NCI-H526 treated with DMSO at 0.1 percent for 48 hours (cell line): ENCODE results near the gene AMPD2.
"Not testable (repeated sequence)": the region's sequence is repeated elsewhere in the genome, so short reads cannot be mapped to it uniquely, and the experiment has no call there.

Source experiments
- DNase-seq: peaks from one replicate; lab custom pipeline; 2025; lab: John Stamatoyannopoulos, UW

AMPD2 gene

DNA sequence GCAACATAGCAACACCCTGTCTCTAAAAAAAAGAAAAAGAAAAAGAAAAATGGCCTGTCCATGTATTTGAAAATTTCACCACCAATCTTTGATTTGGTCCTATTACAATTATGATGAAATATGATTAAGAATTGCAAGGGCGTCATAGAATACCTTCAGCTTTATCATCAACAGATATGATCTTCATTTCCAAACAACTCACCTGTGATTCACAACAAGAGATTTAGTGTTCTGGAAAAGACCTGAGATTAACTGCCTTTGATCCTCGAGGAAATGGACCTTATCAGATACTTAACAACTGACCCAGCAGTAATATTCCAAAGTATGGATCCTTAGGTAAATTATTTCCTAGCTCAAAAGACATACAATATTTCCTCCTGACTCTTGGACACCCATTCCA lies 32.8 kb downstream of the AMPD2 start:
- no peak for DNase-seq

DNA sequence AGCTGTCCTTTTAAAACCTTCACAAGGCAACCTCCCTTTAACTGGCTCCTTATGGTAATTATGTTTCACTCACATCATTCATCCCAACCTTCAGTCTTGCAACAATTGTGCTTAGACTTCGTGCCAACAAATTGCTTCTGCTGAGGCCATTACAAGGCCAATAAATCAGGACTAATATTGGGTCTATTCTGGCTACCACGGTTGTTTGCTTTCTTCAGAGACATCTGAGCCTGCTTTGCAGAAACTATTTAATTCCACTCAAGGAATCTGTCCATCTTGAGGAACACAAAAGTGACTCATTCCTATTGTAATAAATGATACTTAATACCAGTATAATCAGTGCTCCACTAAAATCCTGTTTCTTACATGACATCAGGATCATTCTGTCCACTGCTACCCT lies 33.7 kb downstream of the AMPD2 start:
- no peak for DNase-seq

DNA sequence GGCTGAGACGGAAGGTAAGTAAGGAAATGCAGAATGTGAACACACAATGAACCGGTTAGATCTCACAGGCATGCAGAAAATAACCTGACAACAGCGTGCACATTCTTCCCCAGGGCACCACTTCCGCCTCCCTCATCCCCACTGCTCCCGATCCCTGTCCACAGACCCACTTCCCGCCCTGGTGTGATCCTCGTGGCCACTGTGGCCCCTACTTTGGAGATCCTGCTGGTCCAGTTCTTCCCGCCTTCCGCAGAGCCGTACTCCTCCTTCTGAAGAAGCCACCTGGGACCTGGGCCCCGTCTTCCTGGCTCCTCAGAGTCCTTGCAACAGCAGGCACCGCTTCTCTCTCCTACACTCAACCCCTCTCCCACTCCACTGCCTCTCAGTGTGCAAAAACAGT lies 34.9 kb downstream of the AMPD2 start:
- DNase-seq: no peak

DNA sequence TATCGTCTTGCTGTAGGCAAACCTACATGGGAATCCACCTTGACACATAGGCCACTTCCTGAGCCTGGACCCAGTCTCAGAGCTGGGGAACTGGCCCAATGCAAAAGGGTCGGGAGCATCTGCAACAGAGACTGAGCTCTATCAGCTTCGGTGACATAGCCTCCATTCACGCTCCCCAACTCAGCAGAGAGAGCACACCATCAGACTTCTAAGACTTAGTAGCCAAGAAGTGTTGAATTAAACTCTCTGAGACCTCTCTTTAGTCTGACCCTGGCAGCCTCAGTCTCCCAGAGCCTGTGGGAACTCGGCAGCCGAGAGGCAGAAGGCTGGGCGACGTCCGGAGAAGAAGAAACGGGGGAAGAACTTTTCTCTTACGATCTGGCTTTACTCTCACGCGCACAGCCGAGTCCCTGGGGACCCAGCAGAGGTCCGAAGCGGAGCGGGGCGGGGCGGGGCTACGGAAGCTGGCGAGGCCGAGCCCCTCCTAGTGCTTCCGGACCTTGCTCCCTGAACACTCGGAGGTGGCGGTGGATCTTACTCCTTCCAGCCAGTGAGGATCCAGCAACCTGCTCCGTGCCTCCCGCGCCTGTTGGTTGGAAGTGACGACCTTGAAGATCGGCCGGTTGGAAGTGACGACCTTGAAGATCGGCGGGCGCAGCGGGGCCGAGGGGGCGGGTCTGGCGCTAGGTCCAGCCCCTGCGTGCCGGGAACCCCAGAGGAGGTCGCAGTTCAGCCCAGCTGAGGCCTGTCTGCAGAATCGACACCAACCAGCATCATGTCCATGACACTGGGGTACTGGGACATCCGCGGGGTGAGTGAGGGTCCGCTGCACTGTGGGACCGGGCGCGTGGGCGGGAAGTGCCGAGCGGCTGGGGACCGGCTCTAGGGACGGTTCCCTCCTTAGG lies 36.2 kb downstream of the AMPD2 start, which contains the start of gene GSTM4:
GSTM4 (plus strand) TSS at position 485 of the 905 bp plus-strand sequence; CDS start at position 776, 291 bp downstream.
- peak; percentile 52 for DNase-seq

DNA sequence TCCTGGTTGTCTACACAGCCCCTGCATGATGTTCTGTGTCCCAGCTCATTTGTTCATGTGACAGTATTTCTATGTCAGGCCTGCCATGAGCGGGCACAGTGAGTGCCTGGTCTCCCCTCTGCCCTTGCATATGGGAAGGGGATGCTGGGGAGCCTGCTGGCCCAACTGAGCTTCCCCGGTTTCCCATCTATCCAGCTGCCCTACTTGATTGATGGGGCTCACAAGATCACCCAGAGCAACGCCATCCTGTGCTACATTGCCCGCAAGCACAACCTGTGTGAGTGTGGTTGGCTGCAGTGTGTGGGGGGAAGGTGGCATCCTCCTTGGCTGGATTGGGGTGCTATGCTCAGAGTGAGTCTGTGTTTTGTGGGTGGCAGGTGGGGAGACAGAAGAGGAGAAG lies 37.8 kb downstream of the AMPD2 start:
- DNase-seq: no peak

DNA sequence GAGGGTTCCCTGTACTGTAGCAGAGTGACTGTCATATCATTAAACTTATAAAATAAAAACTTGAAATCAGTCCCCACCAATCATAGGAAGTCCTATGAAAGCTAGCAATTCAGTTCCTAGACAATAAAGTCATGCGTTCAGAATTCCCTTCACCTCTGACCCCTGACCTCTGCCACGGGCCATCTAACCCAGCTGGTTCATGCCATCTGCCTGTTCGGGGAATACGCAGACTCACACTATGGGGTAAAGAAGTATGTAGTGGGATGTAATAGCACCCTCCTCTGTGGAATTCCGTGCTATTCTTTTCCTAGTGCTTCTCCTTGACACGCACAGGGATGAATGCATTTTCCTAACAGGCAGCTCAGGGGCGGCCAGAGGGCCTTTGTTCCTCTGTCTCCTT lies 38.3 kb downstream of the AMPD2 start:
- no peak for DNase-seq

DNA sequence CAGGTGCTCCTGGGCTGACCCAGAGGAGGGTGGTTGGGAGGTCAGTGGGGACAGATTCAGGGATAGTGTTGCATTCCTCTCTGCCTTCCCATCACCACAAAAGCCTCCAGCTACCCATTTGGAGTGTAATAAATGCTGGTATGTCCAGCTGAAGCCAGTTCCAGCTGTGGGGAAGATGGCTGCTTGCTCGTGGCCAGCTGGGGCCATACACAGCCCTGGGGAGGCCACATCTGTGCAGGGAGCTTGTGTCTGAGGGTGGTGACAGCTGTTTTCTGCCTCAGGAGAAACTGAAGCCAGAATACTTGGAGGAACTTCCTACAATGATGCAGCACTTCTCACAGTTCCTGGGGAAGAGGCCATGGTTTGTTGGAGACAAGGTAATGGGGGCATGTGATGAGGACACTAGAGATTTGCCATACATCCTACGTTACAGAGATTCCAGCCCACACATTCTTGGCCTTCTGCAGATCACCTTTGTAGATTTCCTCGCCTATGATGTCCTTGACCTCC lies 39.0 kb downstream of the AMPD2 start:
- DNase-seq: no peak

DNA sequence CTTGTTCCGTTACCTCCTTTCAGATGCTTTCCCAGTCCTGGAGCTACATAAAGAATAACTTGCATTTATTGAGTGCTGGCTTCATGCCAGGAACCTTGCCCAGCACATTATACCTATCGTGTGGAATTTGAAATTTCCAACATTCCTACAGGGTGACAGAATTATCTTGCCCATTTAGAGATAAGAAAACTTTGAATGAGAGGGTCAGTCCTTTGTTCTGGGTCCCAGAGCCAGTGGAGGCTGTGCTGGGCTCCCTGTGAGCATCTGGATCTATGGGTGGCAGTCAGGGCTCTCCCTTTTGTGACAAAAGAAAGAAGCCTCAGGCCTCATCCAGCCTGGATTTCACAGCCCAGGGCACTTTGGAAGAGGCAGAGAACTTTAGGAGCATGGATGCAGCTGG lies 39.5 kb downstream of the AMPD2 start:
- no peak for DNase-seq

DNA sequence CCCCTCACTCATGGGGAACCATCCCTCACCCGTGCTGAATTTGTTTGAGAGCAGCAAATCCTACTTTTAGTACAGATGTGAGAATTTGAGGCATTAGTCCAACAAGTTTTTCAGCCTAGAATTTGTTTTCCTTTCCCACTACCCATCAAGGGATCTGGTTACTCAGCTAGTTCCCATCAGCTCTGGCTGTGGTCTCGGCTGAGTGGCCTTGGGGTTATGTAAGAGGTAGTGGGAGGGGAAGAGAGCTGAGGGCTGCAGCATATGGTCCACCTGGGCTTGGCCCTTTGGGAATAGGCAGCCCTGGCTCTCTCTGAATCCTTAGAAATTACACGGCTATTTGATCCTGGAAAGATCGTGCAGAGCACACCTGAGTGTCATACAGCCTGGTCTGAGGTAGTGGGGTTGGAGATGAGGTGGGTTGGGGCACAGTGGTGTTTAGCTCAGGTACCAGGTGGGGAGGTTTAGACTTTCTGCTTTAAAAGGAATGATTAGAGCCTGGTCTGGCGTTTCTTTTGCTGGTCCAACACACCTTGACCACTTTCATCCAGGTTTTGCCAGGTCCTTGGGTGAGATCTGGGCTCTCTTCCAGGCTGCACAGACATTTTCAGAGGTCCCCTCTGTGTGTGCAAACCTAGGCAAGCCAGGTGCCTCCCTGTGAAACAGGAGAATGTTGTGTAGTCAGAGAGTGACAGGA lies 40.5 kb downstream of the AMPD2 start:
- DNase-seq: peak; percentile 67

DNA sequence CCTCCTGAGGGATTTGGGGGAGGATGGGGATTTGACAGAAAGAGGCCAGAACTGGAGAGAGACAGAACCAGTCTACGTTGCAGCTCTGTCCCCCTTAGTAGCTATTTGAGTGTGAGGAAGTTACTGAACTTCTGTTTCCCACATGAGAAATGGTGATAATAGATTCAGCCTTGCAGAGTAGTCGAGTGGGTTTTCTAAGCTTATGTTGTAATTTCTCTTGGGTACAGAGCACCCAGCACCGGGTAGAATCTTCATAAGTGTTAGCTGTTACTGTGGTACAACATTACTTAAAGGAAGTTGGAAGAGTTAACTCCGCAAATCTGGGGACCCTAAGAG lies 41.0 kb downstream of the AMPD2 start:
- not testable (repeated sequence) for DNase-seq

DNA sequence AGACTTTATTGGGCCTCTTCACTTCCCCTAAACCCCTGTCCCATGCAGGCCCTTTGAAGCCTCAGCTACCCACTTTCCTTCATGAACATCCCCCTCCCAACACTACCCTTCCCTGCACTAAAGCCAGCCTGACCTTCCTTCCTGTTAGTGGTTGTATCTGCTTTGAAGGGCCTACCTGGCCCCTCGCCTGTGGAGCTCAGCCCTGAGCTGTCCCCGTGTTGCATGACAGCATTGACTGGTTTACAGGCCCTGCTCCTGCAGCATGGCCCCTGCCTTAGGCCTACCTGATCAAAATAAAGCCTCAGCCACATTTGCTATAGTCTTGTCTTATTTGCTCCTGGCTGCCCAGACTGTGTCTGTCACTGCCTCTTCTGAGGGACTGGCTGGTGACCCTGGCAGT lies 41.8 kb downstream of the AMPD2 start:
- no peak for DNase-seq

DNA sequence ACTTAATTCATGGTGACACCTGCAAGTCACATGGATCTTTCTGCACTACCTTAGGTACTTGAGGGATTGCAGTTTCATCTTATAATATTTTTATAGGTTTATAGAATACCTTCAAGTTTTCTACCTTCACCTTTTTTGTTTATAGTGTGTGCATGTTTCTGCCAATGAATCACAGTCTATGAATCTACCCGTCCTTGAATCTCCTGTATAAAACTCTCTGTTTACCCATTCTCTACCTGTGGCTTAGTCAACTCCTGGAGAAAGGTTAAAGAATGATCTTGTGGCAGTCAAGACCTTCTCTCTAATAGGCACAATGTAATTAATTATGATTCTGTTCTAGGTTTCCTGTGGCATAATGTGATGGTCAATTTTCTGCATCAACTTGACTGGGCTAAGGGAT lies 45.0 kb downstream of the AMPD2 start:
- DNase-seq: no peak

DNA sequence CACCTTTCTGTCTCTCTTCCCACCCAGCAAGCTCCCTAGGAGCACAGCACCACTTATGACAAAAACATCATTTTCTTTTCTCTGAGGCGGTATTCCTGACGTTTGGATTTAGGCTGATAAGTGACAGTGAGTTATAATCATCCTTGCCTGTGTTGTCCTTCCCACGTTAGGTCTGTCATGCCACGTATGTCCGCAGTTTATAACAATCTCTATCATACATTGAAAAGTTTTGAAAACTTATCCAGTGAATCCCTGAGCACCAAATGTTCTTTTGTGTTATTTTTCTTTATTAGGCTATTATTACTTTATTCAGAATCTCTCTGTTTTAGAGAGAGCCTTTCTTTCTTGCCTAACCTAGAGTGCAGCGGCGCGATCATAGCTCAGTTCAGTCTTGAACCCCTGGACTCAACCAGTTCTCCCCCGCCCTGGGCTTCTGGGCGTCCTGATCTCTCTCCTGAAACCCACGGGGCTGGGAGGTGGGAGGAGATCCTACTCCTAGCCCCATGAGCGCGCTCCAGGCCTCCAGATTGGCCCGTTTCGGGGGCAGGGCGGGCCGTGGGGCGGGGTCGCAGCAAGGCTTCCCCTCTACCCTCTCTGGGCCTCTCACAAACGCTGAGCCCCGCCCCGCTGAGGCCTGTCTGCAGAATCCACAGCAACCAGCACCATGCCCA lies 48.0 kb downstream of the AMPD2 start, which contains the start of gene GSTM2:
GSTM2 (plus strand) TSS at position 606 of the 671 bp plus-strand sequence; CDS start at position 665, 59 bp downstream.
- DNase-seq: peak; percentile 82

DNA sequence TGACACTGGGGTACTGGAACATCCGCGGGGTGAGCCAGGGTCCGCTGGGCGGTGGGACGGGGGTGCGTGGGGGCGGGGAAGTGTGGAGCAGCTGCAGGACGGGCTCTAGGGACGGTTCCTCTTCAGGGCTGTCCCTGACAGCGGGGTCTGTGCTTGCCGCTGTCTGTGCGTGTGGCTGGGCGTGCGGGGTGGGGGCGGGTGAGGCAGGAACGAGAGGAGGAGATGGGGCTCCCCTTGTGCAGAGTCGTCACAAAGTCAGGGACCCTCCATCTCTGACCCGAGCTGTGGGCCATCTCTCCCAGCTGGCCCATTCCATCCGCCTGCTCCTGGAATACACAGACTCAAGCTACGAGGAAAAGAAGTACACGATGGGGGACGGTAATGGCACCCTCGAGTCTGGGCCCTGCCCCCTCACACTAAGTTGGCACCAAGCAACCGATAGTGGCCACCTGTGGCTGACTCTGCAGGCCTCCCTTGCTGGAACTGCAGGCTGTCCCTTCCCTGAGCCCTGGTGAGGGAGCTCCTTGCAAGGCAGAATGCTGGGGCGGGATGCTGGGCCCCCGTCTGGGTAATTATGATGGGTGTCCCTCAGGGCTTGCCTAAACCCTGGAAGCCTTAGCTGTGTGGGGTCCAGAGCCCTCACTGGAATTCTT lies 48.6 kb downstream of the AMPD2 start:
- DNase-seq: no peak

DNA sequence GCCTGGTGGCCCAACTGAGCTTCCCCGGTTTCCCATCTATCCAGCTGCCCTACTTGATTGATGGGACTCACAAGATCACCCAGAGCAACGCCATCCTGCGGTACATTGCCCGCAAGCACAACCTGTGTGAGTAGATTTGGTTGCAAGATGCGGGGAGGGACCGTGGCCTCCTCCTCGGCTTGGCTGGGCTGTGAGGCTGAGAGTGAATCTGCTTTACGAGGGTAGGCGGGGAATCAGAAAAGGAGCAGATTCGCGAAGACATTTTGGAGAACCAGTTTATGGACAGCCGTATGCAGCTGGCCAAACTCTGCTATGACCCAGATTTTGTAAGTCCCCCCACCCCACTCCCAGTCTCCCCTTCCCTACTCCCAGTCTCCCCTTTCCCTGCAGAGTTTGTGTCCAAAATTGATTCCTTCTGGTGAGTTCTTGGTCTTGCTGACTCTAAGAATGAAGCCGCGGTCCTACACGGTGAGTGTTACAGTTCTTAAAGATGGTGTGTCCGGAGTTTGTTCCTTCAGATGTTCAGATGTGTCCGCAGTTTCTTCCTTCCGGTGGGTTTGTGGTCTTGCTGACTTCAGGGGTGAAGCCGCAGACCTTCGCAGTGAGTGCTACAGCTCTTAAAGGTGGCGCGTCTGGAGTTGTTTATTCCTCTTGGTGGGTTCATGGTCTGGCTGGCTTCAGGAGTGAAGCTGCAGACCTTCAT lies 49.8 kb downstream of the AMPD2 start:
- DNase-seq: no peak

DNA sequence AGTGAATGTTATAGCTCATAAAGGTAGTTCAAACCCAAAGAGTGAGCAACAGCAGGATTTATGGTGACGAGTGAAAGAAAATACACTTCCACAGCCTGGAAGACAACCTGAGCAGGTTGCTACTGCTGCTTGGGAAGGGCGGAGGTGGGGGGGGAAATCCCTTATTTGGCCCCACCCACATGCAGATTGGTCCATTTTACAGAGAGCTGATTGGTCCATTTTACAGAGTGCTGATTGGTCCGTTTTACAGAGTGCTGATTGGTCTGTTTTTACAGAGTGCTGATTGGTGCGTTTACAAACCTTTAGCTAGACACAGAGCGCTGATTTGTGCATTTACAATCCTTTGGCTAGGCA lies 50.3 kb downstream of the AMPD2 start:
- not testable (repeated sequence) for DNase-seq

DNA sequence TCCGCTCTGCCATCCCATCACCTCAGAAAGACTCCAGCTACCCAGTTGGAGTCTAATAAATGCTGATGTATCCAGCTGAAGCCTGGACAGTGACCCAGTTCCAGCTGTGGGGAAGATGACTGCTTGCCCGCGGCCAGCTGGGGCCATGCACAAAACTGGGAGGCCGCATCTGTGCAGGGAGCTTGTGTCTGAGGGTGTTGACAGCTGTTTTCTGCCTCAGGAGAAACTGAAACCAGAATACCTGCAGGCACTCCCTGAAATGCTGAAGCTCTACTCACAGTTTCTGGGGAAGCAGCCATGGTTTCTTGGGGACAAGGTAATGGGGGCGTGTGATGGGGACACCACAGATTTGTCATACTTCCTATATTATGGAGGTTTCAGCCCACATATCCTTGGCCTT lies 51.4 kb downstream of the AMPD2 start:
- no peak for DNase-seq

DNA sequence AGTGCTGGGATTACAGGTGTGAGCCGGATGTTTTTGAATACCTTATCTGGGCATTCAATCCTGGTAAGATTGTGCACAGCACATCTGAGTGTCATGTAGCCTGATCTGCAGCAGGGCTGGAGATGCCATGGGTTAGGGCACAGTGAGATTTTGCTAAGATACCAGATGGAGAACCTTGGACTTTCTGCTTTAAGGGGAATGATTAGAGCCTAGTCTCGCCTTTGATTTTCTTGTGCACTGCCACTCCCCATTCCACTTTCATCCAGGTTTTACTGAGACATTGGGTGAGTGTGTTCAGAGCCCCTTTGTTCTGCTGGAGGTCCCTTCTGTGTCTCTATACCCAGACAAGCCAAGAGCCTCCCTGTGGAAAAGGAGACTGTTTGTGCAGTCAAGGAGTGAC lies 54.2 kb downstream of the AMPD2 start:
- not testable (repeated sequence) for DNase-seq

DNA sequence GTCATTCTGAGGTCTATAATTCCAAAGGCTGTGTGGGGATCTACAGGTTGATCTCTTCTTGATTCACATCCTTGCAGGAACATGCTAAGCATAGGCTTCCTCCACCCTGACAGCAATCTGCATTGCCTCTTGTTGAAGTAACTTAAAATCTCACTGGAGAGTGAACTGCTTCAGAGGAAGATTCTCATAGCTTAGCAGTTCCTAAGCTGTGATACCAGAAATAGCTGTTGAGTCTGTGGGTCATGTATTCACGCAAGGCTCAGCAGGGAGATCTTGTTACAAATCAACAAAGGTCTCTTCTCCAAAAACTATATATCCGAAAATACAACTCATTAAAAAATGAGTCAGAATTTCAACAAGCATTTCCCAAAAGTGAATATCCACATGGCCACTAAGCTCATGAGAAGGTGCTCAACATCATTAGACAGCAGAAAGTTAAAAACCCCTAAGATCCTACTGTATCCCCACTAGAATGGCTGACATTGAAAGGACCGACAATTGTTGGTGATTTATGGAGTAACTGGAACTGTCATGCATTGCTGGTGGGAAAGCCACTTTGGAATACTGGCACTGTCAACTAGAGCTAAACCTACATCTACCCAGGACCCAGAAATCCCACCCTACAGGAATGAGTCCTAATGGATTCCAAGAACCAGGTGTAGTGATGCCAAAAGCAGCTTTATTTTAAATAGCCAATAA lies 57.2 kb downstream of the AMPD2 start:
- DNase-seq: not testable (repeated sequence)

DNA sequence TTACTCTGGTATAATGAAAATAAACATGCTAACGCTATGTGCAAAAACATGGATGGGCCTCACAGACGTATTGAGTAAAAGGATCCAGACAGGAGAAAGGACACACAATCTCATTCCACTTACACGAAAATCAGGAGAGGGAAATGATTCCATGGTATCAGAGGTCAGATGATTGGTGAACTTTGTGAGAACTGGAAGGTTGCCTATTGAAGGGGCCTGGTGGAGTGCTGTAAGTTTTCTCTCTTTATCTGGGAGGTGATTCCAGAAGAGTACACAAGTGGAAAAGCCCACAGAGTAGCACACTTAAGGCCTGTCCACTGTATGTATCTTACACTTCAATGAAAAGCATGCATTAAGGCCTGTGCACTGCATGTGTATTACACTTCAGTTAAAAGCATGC lies 57.8 kb downstream of the AMPD2 start:
- DNase-seq: no peak

DNA sequence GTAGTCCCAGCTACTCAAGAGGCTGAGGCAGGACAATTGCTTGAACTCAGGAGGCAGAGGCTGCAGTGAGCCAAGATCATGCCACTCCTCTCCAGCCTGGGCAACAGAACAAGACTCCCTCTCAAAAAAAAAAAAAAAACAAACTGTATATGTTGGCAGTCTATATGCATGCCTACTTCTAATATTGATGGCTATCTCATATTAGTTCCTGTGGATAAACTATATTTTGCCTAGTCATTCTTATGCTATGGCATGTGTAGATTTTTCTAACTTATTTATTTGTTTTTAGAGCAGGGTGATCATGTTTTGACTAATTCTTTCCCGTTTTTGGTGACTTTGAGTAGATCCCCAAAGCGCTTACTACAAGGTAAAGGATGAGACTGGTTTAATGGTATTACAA lies 59.0 kb downstream of the AMPD2 start:
- DNase-seq: not testable (repeated sequence)
